Endometrial microvascular endothelial cells (primary cell): Measurements from ENCODE around the gene PBXIP1. TPM values are rescaled to one million over a fixed set of nuclear protein-coding genes. Genes with fewer than 3 reads are reported as not detected.

ENCODE experiments used
- in situ Hi-C: cut with HindIII; loops from 2 replicates; pipeline ENCODE4 v1.10.0; 2017; ENCODE audit warnings: low sequenced_read_pairs, low pct_unique_long_range_greater_than_20kb; ENCODE audit errors: inconsistent ontology term
- total RNA-seq: library from RNA; depleted of rRNA; stranded (reverse); fragments of >200 nt; gene quantifications from one replicate; pipeline ENCODE4 v1.2.3, GENCODE V29; 2015; ENCODE audit errors: inconsistent ontology term

PBXIP1 gene
- total RNA-seq, 1 donor from 2014 or later: 34.9 TPM

DNA sequence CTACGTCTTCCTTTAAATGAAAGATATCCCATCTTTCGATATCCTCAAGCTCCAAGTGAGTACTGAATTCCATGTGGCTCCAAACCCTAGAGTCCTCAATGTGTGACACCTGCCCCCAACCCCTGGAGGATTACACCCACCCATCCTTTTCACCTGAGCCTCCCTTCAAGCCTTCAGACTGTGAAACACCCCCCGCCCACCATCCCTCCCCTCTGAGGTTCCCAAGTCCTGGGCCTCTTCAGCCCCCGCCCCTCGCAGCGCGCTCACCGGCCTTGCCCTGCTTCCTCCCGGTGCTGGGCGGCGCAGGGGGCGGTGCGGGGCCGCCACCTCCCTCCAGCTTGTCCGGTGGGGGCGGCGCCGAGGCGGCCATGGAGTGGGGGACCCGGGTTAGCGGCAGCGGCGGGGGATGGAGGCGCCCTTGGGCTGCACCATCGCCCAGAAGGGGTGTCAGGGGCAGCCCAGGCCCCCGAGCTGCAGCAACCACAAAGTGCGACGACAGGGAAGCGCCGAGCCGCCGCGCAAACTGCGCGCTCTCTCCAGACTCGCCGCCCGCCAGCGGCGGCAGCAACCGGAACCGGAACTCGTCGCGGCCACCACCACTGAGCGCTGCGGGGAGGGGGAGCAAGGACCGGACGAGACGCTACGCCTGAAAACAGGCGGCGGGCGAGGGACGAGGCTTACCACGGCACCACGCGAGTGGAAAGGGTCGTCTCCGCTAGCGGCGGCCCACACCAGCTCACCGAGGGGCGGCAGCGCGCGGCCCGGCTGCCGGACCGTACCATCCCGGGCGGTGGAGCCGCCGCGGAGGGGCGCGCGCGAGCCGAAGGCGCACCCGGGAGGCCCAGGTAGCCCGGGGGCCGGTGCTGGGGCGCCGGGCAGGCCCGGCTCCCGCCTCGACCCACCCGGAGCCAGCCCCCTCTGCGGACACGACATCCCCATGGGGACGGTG lies 5.6 kb upstream of the PBXIP1 start, which contains the start of gene PYGO2:
TSS of gene PYGO2 (minus strand) at position 576 of the 949 bp plus-strand sequence. CDS start at position 370, 206 bp downstream.
- in situ Hi-C loops: no loop called here

DNA sequence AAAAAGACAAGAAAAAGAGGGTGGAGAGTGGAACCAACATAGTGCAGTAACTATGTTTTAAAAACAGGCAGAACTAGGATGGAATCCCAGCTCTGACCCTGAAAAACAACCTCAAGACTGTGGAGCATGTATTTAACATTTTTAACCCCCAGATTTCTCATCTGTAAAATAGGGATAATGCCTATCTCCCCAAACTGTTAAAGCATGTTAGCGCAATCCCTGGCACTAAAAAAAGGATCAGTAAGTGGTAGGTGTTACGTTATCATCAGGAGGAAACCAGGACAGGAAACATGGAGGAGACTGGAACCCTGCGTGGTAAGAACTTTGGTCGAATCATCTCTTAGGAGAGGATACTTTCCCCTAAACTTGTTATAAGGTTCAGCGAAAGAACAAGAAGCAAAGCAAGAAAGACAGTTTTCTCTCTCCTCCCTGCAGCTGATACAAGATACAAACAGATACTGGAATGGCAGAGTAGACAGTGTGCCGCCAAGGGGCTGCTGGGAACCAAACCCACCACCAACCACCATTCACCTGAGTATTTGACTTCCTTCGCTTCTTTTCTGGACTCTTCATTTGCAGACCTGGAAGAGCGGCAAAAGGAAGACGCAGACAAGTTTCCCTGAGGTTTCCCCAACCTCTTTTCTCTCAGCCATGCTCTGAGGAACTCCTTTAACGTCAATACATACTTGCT lies 4.7 kb upstream of the PBXIP1 start:
- in situ Hi-C loops: no loop called here

DNA sequence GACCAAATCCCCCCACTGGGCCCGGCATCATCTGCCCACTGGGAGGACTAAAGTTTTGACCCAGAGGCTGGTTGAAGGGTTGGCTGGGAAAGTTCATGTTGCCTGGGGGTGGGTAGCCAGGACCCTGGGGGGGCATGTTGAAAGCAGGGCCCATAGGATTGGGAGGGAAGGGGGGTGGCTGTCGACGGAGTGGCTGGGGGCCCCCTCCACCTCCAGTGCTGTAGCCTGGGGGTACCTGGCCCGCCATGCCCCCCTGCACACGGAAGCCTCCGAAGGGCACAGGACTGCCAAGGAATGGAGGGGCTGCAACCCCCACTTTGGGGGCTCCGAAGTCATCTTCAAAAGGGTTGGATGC lies 3.5 kb upstream of the PBXIP1 start:
- in situ Hi-C loops: no loop called here

DNA sequence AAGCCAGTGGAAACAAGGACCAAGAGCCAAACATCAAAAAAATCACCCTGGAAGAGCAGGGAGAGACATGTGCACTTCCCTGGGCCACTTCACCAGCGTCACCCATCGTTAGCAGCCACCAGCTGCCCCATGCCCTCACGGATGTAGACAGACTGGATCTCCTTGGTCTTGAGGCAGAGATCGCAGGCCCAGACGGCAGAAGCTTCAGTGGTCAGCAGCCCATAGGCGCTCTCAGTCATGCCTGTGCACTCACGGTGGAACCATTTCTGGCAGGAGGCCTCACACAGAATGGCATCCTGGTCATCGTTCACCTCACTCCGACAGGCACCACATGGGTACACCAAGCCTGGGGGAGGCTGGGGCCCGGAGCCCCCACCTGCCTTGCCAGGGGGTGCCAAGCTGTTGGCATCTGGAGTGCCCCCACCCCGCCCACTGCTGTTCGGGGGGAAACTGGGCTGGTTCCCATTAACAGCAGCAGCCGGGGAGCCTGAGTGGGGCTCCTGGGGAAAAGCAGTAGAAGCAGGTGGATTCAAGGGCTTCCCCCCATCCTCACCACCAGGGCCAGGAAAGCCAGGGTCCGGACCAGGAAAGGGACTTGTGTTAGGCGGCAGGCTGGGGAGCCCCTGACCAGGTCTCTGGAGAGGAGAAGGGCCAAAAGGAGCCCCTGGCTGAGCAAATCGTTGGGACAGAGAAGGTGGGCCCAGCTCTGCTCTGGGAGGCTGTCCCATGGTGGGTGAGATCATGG lies 3.0 kb upstream of the PBXIP1 start:
- in situ Hi-C loops: no loop called here

GRCh38 chr1:154958036-154958435 lies 2.1 kb upstream of the PBXIP1 start:
- in situ Hi-C loops: no loop called here

GRCh38 chr1:154957091-154957657 lies 1.3 kb upstream of the PBXIP1 start:
- in situ Hi-C loops: no loop called here

DNA sequence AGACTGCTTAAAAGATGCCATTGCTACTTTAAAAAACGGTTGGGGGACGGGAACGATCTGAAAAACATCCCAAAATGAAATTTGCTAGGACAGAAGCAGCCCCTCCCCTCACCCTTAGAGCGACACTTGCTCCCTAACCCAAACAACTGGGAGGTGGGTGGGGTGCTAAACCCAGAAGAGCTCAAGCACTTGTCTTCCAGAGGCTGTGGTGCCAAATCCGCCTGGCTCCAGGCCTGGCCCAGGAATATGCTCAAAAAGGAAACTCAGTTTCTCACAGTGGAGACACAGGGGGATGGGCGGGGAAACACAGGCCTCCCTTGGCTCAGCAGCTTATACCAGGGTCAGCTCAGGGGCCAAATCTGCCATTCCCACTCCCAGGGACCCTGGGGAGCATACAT lies 644 bp upstream of the PBXIP1 start:
- in situ Hi-C loops: no loop called here

DNA sequence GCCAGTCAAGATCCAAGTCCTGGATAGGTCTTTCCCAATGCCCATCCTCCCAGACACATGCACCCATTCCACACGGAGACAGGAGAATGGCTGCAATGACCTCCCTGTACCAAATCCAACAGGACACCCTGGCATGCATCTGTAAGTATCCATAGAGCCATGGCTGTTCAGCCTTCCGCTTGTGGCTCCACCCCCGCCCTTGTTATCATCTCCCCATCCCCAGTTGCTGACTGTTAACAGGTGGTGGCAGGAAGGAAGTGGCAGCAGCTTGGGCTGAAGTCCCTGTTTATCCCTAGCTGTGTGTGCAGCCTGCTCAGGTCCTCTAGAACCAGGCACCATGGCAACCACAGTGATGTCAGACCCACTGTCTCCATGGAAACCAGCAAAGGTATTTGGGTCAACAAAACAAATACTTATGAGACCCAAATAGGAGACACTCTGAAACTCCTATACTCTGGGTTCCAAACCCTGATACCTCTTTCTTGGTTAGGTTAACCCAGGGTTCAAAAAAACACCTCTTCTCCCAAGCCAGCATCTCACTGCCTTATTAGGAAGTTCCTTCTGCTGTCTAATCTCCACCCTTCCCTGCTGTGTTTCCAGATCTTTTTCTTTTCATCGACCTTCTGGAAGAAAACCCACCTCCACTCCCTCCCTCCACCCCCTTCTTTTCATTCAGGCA lies 721 bp downstream of the PBXIP1 start:
- in situ Hi-C loops: no loop called here

- in situ Hi-C loops: no loop called here
These were observed 1.4 kb downstream of the PBXIP1 start for GRCh38 chr1:154954541-154954940.

DNA sequence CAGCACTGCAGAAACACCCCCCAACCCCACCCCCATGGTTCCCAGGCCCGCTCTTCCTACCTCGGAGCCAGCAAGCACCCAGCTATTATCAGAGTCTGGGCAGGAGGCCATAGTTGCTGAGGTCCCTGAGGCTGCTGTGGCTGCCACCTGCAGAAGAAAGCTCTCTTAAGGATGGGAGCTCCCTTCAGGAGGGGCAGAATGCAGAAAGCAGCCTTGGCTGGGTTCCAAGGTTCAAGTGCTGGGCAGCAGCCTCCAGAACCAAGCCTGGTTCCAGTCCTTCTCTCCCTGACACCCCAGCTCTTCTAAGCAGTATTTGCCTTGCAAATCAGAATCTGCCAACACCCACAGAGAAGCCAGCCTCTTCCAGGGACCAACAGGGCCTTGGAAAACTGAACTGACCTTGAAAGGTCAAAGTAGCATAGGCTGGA lies 2.3 kb downstream of the PBXIP1 start:
- in situ Hi-C loops: no loop called here

GRCh38 chr1:154952664-154953063 lies 3.2 kb downstream of the PBXIP1 start:
- in situ Hi-C loops: no loop called here

- in situ Hi-C loops: no loop called here
These were observed 3.8 kb downstream of the PBXIP1 start for GRCh38 chr1:154951901-154952657.

DNA sequence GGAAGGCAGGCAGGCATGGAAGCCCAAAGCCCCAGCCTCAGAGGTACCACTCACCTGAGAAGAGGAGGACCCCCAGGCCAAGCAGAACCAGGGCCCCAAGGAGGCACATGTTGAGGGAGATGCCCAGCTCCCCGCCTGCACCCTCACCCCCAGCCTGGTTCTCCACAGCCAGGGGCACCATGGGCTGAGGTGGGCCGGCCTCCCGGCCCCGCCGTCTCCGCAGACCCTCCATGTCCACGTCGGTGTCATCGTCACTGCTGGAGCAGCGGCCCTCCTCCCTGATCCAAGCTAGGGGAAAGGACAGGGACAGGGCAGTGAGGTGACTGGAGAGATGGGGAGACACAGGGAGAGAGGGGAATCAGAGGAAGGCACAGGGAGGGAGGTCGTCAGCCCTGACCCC lies 7.8 kb downstream of the PBXIP1 start:
- in situ Hi-C loops: no loop called here

DNA sequence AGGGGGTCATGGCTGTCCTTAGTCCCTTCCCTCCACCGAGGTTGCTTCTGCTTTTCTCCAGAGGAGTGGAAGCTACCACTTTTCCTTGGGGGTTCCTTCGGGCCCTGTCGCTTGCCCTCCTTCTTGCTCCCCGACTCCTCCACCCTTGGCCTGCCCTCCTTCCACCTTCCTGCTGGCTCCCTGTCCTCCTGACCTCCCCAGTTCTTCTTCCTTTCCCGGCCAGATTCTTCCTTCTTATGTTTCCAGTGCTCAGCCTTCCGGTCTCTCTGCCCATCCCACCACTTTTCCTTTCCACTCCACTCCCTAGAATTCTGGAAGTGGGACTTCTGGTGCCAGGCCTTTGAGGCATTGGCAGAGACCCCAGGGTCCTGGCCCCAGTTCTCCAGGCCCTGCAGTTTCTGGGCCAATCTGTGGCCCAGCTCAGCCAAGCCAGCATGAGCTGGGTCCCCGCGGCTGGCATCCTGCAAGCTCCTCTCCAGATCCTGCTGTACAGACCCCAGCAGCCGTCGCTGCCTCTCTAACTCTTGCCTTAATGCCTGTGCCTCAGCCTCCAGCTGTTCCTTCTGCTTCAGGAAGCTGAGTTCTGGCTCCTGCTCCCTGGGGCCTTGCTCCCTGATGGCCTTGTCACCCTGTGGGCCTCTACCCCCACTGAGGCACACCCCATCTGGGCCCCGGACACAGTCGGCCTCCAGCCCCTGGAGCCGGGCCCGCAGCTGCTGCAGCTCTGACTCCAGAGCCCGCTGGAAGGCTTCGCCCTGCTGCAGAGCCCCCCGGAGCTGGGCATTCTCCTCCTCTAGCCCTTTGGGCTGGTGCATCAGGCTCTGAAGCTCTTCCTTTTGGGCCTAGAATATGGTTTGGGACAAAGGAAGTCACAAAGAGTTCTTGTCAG lies 9.7 kb downstream of the PBXIP1 start:
- in situ Hi-C loops: no loop called here

- in situ Hi-C loops: no loop called here
These were observed 10.5 kb downstream of the PBXIP1 start for GRCh38 chr1:154945160-154945961.

- in situ Hi-C loops: no loop called here
These were observed 11.3 kb downstream of the PBXIP1 start for GRCh38 chr1:154944401-154945159.
